ENCODE data around the gene PRSS53. TPM values are rescaled to one million over a fixed set of nuclear protein-coding genes. Genes with fewer than 3 reads are reported as not detected.
"Not testable (repeated sequence)": the region's sequence is repeated elsewhere in the genome, so short reads cannot be mapped to it uniquely, and the experiment has no call there.

The PRSS53 gene
- polyA plus RNA-seq, 1 of the 3 experiments (the other 2 are of a cell fraction) = 3.1 TPM

GRCh38 chr16:31100876-31101641 is 12.3 kb upstream of the PRSS53 start:
- POLR2A ChIA-PET = interaction anchor here (1.5 kb wide), 1 partner anchor 16 kb away, joined by 5 read pairs; the partner anchor contains the start of gene KAT8
- CTCF ChIA-PET = interaction anchor here (1.1 to 2.1 kb wide), 3 partner anchors 21 to 116 kb away, joined by 3 to 7 read pairs (median 4); no protein-coding TSS in a partner anchor
- H3K4me1 ChIP-seq (ENCODE audit: control insufficient read depth in 1 of 2, insufficient read depth in 2 of 2, low read depth in 1 of 2, low read length in 1 of 2); H3K9me2 ChIP-seq; H3K4me3 ChIP-seq (ENCODE audit: low read depth in 2 of 2, low read length in 1 of 2); H3K9me3 ChIP-seq; H3K79me2 ChIP-seq (ENCODE audit: insufficient read depth); H3K4me2 ChIP-seq; DNase-seq; H3K9ac ChIP-seq; H3F3A ChIP-seq (replicated peaks; ENCODE audit: insufficient read depth); H3K36me3 ChIP-seq (replicated peaks in 1 of 2; ENCODE audit: control insufficient read depth in 1 of 2, insufficient read depth in 2 of 2, low read length in 1 of 2); H3K27ac ChIP-seq (ENCODE audit: low read depth in 2 of 2, low read length in 1 of 2); H4K20me1 ChIP-seq (ENCODE audit: insufficient read depth); H3K27me3 ChIP-seq (ENCODE audit: insufficient read depth): not testable (repeated sequence)
- WGBS (ENCODE audit: low lambda C conversion rate) = 88% methylated on average over 13 of the region's 13 CpGs
- 0 out of 2 replicates have a peak overlapping the region, but pooled peaks have one; percentile 29 for H2AFZ ChIP-seq (ENCODE audit: low read depth)

DNA sequence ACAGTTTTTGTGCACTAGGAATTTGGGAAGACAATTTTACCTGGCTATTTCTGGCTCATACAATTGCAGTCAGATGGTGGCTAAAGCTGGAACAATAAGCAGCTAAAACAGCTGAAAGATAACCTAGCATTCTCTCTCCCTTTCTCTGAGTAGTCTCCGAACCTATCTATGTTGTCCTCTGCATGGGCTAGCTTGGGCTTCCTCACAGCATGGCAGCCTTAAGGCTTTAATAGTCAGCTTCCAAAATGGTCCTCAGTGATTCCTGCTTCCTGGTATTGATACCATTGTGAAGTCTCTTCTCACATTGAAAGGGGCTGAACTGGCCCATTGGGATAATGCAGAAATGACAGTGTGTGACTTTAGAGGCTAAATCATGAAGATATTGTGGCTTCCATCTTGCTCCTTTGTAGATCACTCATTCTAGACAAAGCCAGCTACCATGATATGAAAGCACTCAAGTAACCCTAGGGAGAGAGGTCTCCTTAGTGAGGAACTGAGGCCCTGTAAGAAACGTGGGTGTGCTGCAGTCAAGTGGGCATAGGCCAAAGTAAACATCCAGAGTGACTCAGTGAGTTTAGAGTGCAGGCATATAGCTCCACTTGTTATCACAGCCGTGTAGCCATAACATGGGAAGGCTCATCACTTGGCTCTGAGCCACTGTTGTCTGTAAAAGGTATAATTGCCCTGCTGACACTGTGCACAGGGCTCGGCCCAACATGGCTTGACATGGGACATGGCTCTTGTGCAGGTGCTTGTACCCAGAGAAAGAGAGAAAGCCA is 11.3 kb upstream of the PRSS53 start:
- 42% methylated on average over 4 of the region's 4 CpGs for WGBS (ENCODE audit: low lambda C conversion rate)
- ChIA-PET POLR2A (interaction anchor here (0.9 to 1.5 kb wide), 3 partner anchors 17 to 42 kb away, joined by 3 to 5 read pairs (median 3); partner anchors contain the start of genes KAT8 and ZNF668), CTCF (interaction anchor here (0.9 to 2.1 kb wide), 4 partner anchors 20 to 343 kb away, joined by 3 to 7 read pairs (median 4); partner anchors contain the start of genes HSD3B7 and ZNF843)
- no peaks in the 10 kb centered on the region for H3K9me3 ChIP-seq
- no peak overlapping the region for H3K27ac ChIP-seq (ENCODE audit: low read depth in 2 of 2, low read length in 1 of 2)
- no peaks in the 10 kb centered on the region for H3K27me3 ChIP-seq (ENCODE audit: insufficient read depth)
- no peaks in the 10 kb centered on the region for H4K20me1 ChIP-seq (ENCODE audit: insufficient read depth)
- H3F3A ChIP-seq (replicated peaks; ENCODE audit: insufficient read depth) = no peaks in the 10 kb centered on the region
- H3K9ac ChIP-seq = no peak overlapping the region
- H2AFZ ChIP-seq (ENCODE audit: low read depth) = 0 out of 2 replicates have a peak overlapping the region, but pooled peaks have one; percentile 29
- H3K9me2 ChIP-seq = no peaks in the 10 kb centered on the region
- no peak overlapping the region for H3K4me2 ChIP-seq
- H3K4me1 ChIP-seq (ENCODE audit: control insufficient read depth in 1 of 2, insufficient read depth in 2 of 2, low read depth in 1 of 2, low read length in 1 of 2) = no peaks in the 10 kb centered on the region; a peak in 1 of 4 replicates
- no peak overlapping the region for H3K4me3 ChIP-seq (ENCODE audit: low read depth in 2 of 2, low read length in 1 of 2)
- no peak for DNase-seq
- no peaks in the 10 kb centered on the region for H3K36me3 ChIP-seq (replicated peaks in 1 of 2; ENCODE audit: control insufficient read depth in 1 of 2, insufficient read depth in 2 of 2, low read length in 1 of 2)
- H3K79me2 ChIP-seq (ENCODE audit: insufficient read depth) = no peaks in the 10 kb centered on the region
- peak; percentile 25; the same call in 1 of the 2 replicates for TF ChIP-seq NFIC (IDR thresholded peaks at IDR 0.05; ENCODE audit: borderline replicate concordance)
- TF ChIP-seq MEF2A (IDR thresholded peaks at IDR 0.05; ENCODE audit: borderline replicate concordance, low read depth) = no peak

DNA sequence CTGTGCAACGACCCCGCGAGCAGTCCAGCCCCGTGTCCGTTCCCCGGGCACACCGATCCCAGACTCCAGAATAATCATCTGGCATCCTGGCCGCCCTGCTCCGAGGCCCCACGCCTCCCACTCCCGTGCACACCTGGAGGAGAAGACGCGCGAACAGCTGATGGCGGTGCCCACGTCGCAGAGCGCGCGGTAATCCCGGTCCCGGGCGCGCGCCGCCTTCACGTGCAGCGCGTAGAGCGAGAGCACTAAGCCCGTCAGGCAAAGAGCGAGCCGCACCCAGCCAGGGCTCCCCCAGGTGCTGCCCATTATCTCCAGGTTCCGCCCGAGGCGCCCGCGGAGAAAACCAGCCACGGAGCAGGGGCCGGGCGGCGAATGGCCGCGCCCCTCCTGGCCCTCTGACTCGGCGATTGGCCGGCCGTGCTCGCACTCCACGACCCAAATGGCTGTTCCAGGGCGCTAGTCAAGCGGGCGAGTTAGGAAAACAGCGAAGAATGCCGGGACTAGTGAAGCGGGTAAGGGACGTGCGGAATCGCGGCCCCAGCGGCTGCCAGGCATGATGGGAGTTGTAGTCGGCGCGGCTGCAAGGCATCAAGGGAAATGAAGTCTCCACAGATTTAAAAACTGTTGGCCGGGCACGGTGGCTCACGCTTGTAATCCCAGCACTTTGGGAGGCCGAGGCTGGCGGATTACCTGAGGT is 5.8 kb upstream of the PRSS53 start, which contains the start of gene VKORC1:
Gene VKORC1, minus strand, starts transcription at position 374 of the 697 bp plus-strand sequence. Its CDS starts 68 bp downstream, at position 306.
- ChIA-PET CTCF (interaction anchor here (2.6 kb wide), 1 partner anchor 48 kb away, joined by 13 read pairs; no protein-coding TSS in a partner anchor), POLR2A (interaction anchor here (0.5 to 1.8 kb wide), 7 partner anchors 8 to 348 kb away, joined by 3 to 10 read pairs (median 5); partner anchors contain the start of genes FUS, KAT8 and ZNF843)
- DNase-seq = peak; percentile 93
- no peaks in the 10 kb centered on the region for H3K9me3 ChIP-seq
- H3K27ac ChIP-seq (ENCODE audit: low read depth in 2 of 2, low read length in 1 of 2) = peak within 1 kb of the TSS; percentile 73 to 78
- H2AFZ ChIP-seq (ENCODE audit: low read depth) = peak within 1 kb of the TSS; percentile 80; the same call in 1 of the 2 replicates
- H4K20me1 ChIP-seq (ENCODE audit: insufficient read depth) = peaks cover 7% of the 10 kb centered on the region; the same call in 1 of the 2 replicates
- peak within 1 kb of the TSS; percentile 100 for H3K4me2 ChIP-seq
- H3K9ac ChIP-seq = peak within 1 kb of the TSS; percentile 92
- H3K4me1 ChIP-seq (ENCODE audit: control insufficient read depth in 1 of 2, insufficient read depth in 2 of 2, low read depth in 1 of 2, low read length in 1 of 2) = peaks cover 4 to 16% of the 10 kb centered on the region in 2 experiments; a peak in 2 of 4 replicates
- no peaks in the 10 kb centered on the region for H3K27me3 ChIP-seq (ENCODE audit: insufficient read depth)
- H3K79me2 ChIP-seq (ENCODE audit: insufficient read depth) = peaks cover 48% of the 10 kb centered on the region
- H3K4me3 ChIP-seq (ENCODE audit: low read depth in 2 of 2, low read length in 1 of 2) = peak within 1 kb of the TSS; percentile 68 to 100
- no peaks in the 10 kb centered on the region for H3F3A ChIP-seq (replicated peaks; ENCODE audit: insufficient read depth)
- H3K36me3 ChIP-seq (replicated peaks in 1 of 2; ENCODE audit: control insufficient read depth in 1 of 2, insufficient read depth in 2 of 2, low read length in 1 of 2) = no peaks in the 10 kb centered on the region
- WGBS (ENCODE audit: low lambda C conversion rate) = 1% methylated on average over 19 of the region's 69 CpGs
- H3K9me2 ChIP-seq = no peaks in the 10 kb centered on the region
- TF ChIP-seq, protein P1, sequence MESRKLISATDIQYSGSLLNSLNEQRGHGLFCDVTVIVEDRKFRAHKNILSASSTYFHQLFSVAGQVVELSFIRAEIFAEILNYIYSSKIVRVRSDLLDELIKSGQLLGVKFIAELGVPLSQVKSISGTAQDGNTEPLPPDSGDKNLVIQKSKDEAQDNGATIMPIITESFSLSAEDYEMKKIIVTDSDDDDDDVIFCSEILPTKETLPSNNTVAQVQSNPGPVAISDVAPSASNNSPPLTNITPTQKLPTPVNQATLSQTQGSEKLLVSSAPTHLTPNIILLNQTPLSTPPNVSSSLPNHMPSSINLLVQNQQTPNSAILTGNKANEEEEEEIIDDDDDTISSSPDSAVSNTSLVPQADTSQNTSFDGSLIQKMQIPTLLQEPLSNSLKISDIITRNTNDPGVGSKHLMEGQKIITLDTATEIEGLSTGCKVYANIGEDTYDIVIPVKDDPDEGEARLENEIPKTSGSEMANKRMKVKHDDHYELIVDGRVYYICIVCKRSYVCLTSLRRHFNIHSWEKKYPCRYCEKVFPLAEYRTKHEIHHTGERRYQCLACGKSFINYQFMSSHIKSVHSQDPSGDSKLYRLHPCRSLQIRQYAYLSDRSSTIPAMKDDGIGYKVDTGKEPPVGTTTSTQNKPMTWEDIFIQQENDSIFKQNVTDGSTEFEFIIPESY (IDR thresholded peaks at IDR 0.05; ENCODE audit: borderline replicate concordance, low read depth) = 0 out of 2 replicates have a peak, but pooled peaks have one; percentile 54
- peak; percentile 42; the same call in 1 of the 2 replicates for TF ChIP-seq YY1 (IDR thresholded peaks at IDR 0.05; ENCODE audit: low read depth)
- peak; percentile 72 for TF ChIP-seq ELF1 (IDR thresholded peaks at IDR 0.05)
- peak; percentile 34; the same call in 1 of the 2 replicates for TF ChIP-seq TCF12 (IDR thresholded peaks at IDR 0.05)
- no peak for TF ChIP-seq NRF1 (IDR thresholded peaks at IDR 0.05; ENCODE audit: low read depth, low read length)
- TF ChIP-seq PBX3 (IDR thresholded peaks at IDR 0.05) = peak; percentile 81
- TF ChIP-seq RXRA (IDR thresholded peaks at IDR 0.05; ENCODE audit: borderline replicate concordance, low read depth) = no peak
- TF ChIP-seq, protein P2, sequence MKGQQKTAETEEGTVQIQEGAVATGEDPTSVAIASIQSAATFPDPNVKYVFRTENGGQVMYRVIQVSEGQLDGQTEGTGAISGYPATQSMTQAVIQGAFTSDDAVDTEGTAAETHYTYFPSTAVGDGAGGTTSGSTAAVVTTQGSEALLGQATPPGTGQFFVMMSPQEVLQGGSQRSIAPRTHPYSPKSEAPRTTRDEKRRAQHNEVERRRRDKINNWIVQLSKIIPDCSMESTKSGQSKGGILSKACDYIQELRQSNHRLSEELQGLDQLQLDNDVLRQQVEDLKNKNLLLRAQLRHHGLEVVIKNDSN (IDR thresholded peaks at IDR 0.05; ENCODE audit: borderline replicate concordance, low read depth) = no peak
- no peak for TF ChIP-seq CTCF (IDR thresholded peaks at IDR 0.05)
